Choroid plexus epithelial cell (primary cell): Measurements from ENCODE around the gene DUSP6.

ENCODE experiments used
- DNase-seq: peaks from one replicate; pipeline ENCODE4 v3.0.0-alpha.2; 2010; ENCODE audit warnings: low read depth
- H3K4me3 ChIP-seq: 2 replicates; pipeline ENCODE4 v1.5.1; 2011; ENCODE audit warnings: low read depth, mild to moderate bottlenecking, control low read depth, low read length, moderate library complexity
- CTCF ChIP-seq: conservative IDR thresholded peaks from 2 replicates; pipeline ENCODE4 v1.5.1; 2011; ENCODE audit warnings: low read depth, mild to moderate bottlenecking, control low read depth, inconsistent platforms, low read length, moderate library complexity

The DUSP6 gene

GRCh38 chr12:89357297-89357730 is 5.0 kb upstream of the DUSP6 start:
- TF ChIP-seq CTCF = no peak
- no peak for DNase-seq
- no peak overlapping the region for H3K4me3 ChIP-seq

- no peak overlapping the region for H3K4me3 ChIP-seq
- DNase-seq = no peak
- TF ChIP-seq CTCF = no peak
Measured at GRCh38 chr12:89356069-89356665, 3.9 kb upstream of the DUSP6 start.

- DNase-seq = peak; percentile 20
- peak overlapping the region; percentile 94 for H3K4me3 ChIP-seq
- TF ChIP-seq CTCF = peak; percentile 40
Measured at GRCh38 chr12:89355243-89356068, 3.2 kb upstream of the DUSP6 start.

GRCh38 chr12:89354612-89355067 is 2.3 kb upstream of the DUSP6 start:
- no peak for TF ChIP-seq CTCF
- DNase-seq = peak; percentile 19
- H3K4me3 ChIP-seq = peak overlapping the region; percentile 94

GRCh38 chr12:89353823-89354611 is 1.7 kb upstream of the DUSP6 start:
- no peak for TF ChIP-seq CTCF
- DNase-seq = peak; percentile 63
- H3K4me3 ChIP-seq = peak overlapping the region; percentile 94

GRCh38 chr12:89353188-89353822 is 1.0 kb upstream of the DUSP6 start:
- TF ChIP-seq CTCF = no peak
- peak overlapping the region; percentile 94 for H3K4me3 ChIP-seq
- DNase-seq = peak; percentile 77
